ENCODE measurements around the gene RPS27A.

- no peak for TF ChIP-seq TAF1 (IDR thresholded peaks at IDR 0.05; ENCODE audit: borderline replicate concordance, insufficient read depth, low read length)
- TF ChIP-seq, protein P1, sequence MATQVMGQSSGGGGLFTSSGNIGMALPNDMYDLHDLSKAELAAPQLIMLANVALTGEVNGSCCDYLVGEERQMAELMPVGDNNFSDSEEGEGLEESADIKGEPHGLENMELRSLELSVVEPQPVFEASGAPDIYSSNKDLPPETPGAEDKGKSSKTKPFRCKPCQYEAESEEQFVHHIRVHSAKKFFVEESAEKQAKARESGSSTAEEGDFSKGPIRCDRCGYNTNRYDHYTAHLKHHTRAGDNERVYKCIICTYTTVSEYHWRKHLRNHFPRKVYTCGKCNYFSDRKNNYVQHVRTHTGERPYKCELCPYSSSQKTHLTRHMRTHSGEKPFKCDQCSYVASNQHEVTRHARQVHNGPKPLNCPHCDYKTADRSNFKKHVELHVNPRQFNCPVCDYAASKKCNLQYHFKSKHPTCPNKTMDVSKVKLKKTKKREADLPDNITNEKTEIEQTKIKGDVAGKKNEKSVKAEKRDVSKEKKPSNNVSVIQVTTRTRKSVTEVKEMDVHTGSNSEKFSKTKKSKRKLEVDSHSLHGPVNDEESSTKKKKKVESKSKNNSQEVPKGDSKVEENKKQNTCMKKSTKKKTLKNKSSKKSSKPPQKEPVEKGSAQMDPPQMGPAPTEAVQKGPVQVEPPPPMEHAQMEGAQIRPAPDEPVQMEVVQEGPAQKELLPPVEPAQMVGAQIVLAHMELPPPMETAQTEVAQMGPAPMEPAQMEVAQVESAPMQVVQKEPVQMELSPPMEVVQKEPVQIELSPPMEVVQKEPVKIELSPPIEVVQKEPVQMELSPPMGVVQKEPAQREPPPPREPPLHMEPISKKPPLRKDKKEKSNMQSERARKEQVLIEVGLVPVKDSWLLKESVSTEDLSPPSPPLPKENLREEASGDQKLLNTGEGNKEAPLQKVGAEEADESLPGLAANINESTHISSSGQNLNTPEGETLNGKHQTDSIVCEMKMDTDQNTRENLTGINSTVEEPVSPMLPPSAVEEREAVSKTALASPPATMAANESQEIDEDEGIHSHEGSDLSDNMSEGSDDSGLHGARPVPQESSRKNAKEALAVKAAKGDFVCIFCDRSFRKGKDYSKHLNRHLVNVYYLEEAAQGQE (IDR thresholded peaks at IDR 0.05; ENCODE audit: insufficient read depth in 1 of 2, low read depth in 2 of 2, low read length in 2 of 2): no peak
- no peak for TF ChIP-seq SIN3A (IDR thresholded peaks at IDR 0.05; ENCODE audit: borderline replicate concordance, insufficient read depth, low read length)
- TF ChIP-seq POLR2AphosphoS5 (IDR thresholded peaks at IDR 0.05; ENCODE audit: low read depth, low read length): no peak
These were observed 7.3 kb downstream of the RPS27A start for GRCh38 chr2:55239656-55240222.
